Cardiac fibroblast (primary cell): ENCODE data around the gene RACK1.
"Not testable (repeated sequence)": the region's sequence is repeated elsewhere in the genome, so short reads cannot be mapped to it uniquely, and the experiment has no call there.

Experiments
- DNase-seq, 2 donors: peaks; one replicate each; pipeline versions ENCODE4 v3.0.0 to v3.0.0-alpha.2; 2010; ENCODE audit warnings: low read depth in 2 of 2
- H3K4me3 ChIP-seq, 2 donors: replicated peaks in 1 of 2; 1 replicate in 1 of 2; 2 replicates in 1 of 2; pipeline ENCODE4 v1.5.1; 2011; ENCODE audit warnings: low read depth in 2 of 2, low read length in 2 of 2, mild to moderate bottlenecking in 2 of 2, moderate library complexity in 1 of 2
- CTCF ChIP-seq: IDR thresholded peaks from one replicate; pipeline ENCODE4 v1.5.1; 2011; ENCODE audit warnings: low read depth, mild to moderate bottlenecking, low read length, inconsistent platforms

Gene RACK1

GRCh38 chr5:181281077-181281983 lies 37.6 kb upstream of the RACK1 start:
- TF ChIP-seq CTCF = no peak
- DNase-seq = no peak
- H3K4me3 ChIP-seq = no peak overlapping the region

DNA sequence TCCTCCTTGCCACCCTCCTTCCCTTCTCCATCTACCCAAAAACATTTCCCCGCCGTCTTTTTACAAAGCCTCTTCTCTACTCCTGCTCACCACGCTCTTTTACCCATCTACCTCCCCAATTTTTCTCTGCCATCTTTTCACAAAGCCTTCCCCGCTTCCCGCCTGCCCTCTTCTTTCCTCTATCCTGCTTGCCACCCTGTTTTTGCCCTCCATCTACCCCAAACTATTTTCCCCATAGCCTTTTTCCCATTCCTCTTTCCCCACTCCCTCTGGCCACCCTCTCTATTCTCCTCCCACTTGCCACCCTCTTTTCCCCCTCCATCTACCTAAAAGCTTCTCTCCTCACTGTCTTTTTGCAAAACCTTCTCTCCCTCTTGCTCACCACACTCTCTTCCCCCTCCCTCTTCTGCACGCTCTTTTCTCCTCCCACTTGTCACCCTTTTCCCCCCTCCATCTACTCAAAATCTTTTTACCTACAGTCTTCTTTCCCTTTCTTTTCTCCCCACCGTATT lies 36.6 kb upstream of the RACK1 start:
- no peak for DNase-seq
- H3K4me3 ChIP-seq = no peak overlapping the region
- TF ChIP-seq CTCF = no peak

GRCh38 chr5:181273433-181273744 lies 29.7 kb upstream of the RACK1 start:
- not testable (repeated sequence) for H3K4me3 ChIP-seq, DNase-seq

- TF ChIP-seq CTCF = no peak
- no peak overlapping the region for H3K4me3 ChIP-seq
- no peak for DNase-seq
Observed at GRCh38 chr5:181271081-181271480, 27.4 kb upstream of the RACK1 start.

DNA sequence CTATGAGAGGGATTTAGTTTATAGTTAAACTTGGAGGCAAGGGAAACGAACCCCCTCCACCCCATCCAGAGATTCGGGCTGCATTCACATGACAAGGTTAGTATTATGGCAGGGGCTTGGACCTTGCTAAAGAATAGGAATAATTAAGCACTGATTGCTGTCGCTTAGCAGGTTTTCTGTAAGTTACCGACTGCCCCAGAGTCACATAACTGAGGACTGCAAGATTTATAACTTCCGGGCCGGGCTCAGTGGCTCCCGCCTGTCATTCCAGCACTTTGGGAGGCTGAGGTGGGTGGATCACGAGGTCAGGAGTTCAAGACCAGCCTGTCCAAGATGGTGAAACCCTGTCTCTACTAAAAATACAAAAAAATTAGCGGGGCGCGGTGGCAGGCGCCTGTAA lies 24.2 kb upstream of the RACK1 start:
- not testable (repeated sequence) for H3K4me3 ChIP-seq, DNase-seq

DNA sequence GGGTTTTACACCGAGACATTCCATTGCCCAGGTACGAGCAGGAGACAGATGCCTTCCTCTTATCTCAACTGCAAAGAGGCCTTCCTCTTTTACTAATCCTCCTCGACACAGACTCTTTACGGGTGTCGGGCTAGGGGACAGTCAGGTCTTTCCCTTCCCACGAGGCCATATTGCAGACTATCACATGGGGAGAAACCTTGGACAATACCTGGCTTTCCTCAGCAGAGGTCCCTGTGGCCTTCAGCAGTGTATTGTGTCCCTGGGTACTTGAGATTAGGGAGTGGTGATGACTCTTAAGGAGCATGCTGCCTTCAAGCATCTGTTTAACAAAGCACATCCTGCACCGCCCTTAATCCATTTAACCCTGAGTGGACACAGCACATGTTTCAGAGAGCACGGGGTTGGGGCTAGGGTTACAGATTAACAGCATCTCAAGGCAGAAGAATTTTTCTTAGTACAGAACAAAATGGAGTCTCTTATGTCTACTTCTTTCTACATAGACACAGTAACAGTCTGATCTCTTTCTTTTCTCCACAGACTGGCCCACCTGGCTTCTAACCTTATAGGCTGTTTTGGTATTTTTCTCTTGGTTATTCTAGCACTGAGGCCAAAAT lies 23.7 kb upstream of the RACK1 start:
- H3K4me3 ChIP-seq, DNase-seq: not testable (repeated sequence)

DNA sequence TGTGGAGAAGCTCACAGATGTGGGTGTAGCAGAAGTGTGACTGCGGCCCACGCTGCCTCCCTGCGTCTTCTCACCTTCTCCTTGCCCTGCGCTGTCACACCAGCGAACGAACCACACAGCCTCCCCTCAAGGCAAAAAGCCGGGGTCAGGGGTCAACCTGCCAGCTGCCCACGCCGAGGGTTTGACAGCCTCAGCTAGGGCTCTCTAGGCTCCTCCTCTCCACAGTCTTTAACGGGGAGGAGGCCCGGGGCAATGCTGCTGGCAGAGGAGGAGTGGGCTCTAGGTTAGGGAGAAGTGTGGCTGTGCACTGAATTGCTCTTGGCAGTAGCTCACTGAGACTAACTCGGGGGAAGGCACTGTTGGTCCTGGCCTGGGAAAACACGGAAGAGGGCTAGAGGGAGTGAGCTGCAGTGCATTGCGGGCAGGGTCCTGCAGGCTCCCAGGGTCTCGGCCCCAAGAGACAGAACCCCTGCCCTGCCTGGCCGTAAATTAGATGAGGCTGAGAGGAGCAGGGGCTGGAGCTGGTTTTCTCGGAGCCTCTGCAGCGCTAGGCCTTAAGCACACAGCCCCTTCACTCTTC lies 21.5 kb upstream of the RACK1 start:
- H3K4me3 ChIP-seq = no peak overlapping the region
- no peak for DNase-seq

More for the DNA sequence above, 21.5 kb upstream of the RACK1 start:
- TF ChIP-seq CTCF = no peak
